ENCODE measurements around the gene ESRP2.
A peak's percentile ranks its signal among the peaks of the same experiment; 100 is the strongest.

Gene ESRP2

DNA sequence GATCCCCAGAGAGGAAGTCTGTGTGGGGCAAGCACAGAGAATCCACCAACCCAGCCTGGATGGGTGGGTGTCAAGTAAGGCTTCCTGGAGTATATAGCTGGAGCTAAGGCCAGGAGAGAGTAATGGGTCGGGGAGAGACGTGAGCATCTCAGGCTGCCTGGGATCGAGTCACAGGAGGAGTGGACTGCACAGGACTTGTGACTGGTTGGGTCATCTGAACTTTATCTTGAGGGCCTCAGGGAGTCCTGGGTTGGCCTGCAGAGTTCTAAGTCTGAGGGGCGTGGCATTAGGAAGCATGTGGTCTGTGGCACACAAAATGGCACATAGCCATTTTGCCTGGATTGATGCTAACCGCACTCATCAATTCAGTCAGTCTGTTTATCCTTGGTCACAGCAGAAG is 10.7 kb upstream of the ESRP2 start:
- no peak for FAIRE-seq
- no peak for DNase-seq (ENCODE audit: insufficient read length)
- no peak for TF ChIP-seq POLR2AphosphoS5 (IDR thresholded peaks at IDR 0.05; ENCODE audit: low read depth, low read length)
- no peak for TF ChIP-seq TAF1 (IDR thresholded peaks at IDR 0.05; ENCODE audit: borderline replicate concordance, low read depth, low read length)
- no peak for TF ChIP-seq POLR2A (IDR thresholded peaks at IDR 0.05; ENCODE audit: low read depth, low read length)

DNA sequence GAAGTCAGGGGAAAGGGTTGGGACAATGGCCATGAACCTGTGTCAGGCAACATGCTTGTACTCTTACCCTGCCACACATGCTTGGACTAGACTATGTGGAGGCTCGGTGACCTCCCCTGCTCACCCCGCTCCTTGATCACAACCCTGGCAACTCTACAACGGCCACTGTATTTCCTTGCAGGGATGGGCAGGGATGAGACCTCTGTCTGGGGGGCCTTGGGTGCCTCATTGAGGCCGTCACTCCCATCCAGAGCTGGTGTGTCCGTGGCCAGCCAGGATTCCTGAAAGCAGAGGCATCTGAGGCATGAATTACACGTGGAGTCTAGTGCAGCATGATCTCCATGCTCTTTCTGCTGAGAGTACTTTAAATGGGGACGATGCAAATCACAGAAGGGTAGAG is 10.2 kb upstream of the ESRP2 start:
- no peak for DNase-seq (ENCODE audit: insufficient read length)
- TF ChIP-seq TAF1 (IDR thresholded peaks at IDR 0.05; ENCODE audit: borderline replicate concordance, low read depth, low read length) (no peak), POLR2A (IDR thresholded peaks at IDR 0.05; ENCODE audit: low read depth, low read length) (no peak), POLR2AphosphoS5 (IDR thresholded peaks at IDR 0.05; ENCODE audit: low read depth, low read length) (no peak)
- no peak for FAIRE-seq

DNA sequence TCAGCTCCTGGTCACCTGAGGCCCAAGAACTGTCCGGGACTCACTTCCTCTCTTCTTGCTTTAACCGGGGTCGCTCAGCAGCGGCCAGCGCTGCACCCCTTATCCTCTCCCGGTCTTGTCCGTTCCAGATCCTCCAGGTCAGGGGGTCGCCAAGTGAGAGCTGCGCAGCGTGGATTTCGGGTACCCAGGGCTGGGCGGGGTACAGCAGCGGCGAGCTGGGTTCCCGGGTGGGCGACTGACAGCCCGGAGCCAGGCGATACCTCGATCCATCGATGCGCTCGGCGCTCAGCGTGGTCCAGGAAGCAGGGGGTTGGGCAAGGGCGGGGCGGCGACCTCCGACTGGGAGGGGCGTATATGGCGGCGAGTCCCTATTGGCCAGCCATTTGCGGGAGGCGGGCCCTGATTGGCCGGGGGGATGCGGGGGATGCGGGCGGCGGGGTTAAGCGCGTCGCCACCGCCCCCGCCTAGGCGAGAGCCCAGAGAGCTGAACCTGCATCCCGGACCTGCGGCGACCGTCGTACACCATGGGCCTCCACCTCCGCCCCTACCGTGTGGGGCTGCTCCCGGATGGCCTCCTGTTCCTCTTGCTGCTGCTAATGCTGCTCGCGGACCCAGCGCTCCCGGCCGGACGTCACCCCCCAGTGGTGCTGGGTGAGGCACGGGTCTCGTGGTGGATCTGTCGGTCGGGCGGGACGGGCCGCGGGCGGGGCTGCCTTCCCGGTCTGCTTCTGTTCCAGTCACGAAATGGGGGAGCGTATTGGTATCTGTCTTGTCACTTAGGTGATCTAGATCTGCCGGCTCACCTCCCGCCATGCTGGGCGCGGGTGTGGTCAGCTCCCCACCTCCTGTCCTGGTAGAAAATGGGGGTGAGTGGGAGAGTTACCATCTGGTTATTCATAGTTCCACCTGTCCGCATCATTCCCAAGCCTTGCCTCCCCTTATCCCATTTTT is 9.3 kb upstream of the ESRP2 start, which contains the start of gene PLA2G15:
PLA2G15 (plus strand) TSS at position 471 of the 951 bp plus-strand sequence; CDS start at position 525, 54 bp downstream.
- peak; percentile 98 for DNase-seq (ENCODE audit: insufficient read length)
- FAIRE-seq: peak; percentile 98
- TF ChIP-seq POLR2A (IDR thresholded peaks at IDR 0.05; ENCODE audit: low read depth, low read length) (peak; percentile 68), POLR2AphosphoS5 (IDR thresholded peaks at IDR 0.05; ENCODE audit: low read depth, low read length) (peak; percentile 51; the same call in 1 of the 2 replicates), TAF1 (IDR thresholded peaks at IDR 0.05; ENCODE audit: borderline replicate concordance, low read depth, low read length) (no peak)

DNA sequence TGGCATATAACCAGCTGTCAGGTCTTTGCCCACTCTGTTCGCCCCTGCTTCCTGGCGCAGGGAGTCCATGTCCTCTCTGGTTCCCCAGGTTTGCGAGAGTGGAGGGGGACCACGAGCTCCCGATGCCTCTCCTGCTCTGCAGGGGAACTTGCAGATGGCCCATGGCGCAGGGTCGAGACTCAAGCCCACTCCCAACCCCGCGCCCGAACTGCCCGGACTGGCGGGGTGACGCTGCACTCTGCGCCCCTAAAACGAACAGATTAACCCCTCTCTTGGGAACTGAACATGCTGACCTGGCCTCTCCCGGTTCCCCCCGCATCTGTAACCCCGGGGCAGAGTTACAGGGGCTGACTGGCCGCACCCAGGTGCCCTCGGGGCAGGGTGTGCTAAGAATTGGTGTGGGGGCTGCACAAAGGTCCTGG is 8.6 kb upstream of the ESRP2 start:
- FAIRE-seq: no peak
- TF ChIP-seq POLR2AphosphoS5 (IDR thresholded peaks at IDR 0.05; ENCODE audit: low read depth, low read length) (no peak), POLR2A (IDR thresholded peaks at IDR 0.05; ENCODE audit: low read depth, low read length) (no peak), TAF1 (IDR thresholded peaks at IDR 0.05; ENCODE audit: borderline replicate concordance, low read depth, low read length) (no peak)
- DNase-seq (ENCODE audit: insufficient read length): no peak

DNA sequence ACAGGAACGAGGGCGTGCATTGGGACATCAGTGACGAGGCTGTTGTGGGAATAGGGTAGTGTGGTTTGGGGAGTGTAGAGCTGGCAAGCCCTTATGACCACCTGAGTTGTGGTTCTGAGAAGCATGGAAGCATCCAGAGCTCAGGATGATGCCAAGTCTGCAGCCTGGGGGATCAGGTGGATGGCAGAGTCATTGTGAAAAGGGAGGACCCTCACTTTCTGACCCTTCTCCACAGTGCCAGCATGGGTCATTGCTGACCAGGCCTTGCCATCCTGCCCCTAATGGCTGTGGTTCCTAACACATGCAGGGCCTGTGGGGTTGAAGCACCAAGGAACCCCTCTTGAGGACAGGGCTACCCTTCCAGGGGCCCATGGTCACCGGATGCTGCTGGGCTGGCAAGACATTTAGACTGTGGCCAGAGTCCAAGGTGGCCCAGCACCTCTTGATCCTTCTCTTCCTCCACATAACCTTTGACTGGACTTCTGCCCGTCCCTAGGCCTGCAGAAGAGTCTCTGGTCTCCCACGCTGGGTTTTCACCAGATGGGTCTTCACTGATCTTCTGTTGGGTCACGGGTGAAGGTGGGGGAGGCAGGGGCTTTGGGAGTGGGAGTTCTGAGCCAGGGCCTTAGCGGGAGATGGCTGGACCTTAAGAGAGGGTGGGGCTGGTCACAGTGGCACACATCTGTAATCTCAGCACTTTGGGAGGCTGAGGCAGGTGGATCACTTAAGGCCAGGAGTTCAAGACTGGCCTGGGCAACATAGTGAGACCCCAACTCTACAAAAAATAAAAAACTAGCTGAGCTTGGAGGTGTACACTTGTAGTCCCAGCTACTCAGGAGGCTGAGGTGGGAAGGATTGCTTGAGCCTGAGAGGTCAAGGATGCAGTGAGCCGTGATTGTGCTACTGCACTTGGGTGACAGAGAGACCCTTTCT is 7.3 kb upstream of the ESRP2 start:
- DNase-seq (ENCODE audit: insufficient read length) (no peak), FAIRE-seq (no peak)
- TF ChIP-seq TAF1 (IDR thresholded peaks at IDR 0.05; ENCODE audit: borderline replicate concordance, low read depth, low read length) (no peak), POLR2AphosphoS5 (IDR thresholded peaks at IDR 0.05; ENCODE audit: low read depth, low read length) (no peak), POLR2A (IDR thresholded peaks at IDR 0.05; ENCODE audit: low read depth, low read length) (no peak)

DNA sequence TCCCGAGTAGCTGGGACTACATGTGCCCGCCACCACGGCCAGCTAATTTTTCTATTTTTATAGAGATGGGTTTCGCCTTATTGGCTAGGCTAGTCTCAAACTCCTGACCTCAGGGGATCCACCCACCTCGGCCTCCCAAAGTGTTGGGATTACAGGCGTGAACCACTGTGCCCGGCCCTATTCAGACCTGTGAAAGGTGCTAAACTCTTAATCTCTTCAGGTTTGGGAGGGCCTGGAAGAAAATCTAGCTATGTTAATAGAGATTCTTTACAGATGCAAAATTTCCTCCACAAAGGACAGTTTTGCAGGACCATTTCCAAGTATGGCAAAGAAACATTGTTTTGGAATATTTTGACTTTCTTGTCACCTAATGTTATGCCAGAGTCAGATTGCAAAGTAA is 6.2 kb upstream of the ESRP2 start:
- no peak for TF ChIP-seq TAF1 (IDR thresholded peaks at IDR 0.05; ENCODE audit: borderline replicate concordance, low read depth, low read length)
- no peak for TF ChIP-seq POLR2A (IDR thresholded peaks at IDR 0.05; ENCODE audit: low read depth, low read length)
- no peak for TF ChIP-seq POLR2AphosphoS5 (IDR thresholded peaks at IDR 0.05; ENCODE audit: low read depth, low read length)
- FAIRE-seq: no peak
- no peak for DNase-seq (ENCODE audit: insufficient read length)

DNA sequence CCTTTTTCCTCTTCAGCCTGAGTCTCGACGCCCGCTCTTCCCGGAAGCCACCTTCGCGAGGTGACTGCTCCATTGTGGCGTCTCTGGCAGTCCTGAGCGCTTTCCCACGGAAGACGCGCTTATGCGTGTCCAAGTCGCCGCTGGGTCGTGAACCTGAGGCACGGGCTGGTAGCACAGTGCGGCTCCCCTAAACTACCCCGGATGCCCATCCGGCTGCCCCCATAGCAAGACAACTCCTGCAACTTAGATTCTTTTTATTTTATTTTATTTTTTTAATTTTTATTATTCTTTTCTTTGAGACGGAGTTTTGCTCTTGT is 2.1 kb upstream of the ESRP2 start:
- FAIRE-seq (no peak), DNase-seq (ENCODE audit: insufficient read length) (no peak)
- TF ChIP-seq POLR2A (IDR thresholded peaks at IDR 0.05; ENCODE audit: low read depth, low read length) (no peak), POLR2AphosphoS5 (IDR thresholded peaks at IDR 0.05; ENCODE audit: low read depth, low read length) (no peak), TAF1 (IDR thresholded peaks at IDR 0.05; ENCODE audit: borderline replicate concordance, low read depth, low read length) (no peak)

DNA sequence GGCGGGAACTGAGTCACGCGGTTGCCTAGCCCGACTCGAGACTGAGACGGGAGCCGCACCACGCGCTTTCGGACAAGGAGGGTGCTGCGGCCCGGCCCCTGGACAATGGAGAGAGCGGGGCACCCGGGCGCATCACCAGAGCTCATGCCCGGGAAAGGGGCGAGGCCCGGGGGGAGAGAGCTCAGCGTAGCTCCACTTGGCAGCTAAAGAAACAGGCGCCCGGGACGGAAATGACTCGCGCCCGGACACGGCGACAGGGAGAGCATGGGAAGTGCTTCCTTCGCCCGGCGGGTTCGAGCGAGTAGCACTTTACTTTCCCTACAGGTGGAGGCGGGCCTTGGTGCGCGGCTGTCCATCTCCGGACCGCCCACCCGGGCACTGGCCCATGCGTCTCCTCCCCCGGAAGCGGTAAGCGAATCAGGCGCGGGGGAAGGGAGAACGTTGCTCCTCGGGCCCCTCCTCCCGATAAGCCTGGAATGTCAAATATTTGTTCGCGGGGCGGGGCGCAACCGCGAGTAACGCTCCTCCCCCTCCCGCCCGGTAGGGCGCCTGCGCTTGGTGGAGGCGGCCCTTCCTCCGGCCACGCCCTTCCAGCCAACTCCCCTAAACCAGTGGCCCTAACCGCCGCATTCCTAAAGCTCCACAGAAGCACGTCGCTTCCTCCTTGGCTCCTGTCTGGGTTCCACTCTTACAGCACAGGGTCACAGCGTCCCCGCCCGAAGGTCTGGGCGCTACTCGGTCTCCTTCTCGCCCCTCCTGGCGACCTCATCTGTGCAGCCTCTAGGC is 1.5 kb upstream of the ESRP2 start:
- FAIRE-seq: peak; percentile 99
- peak; percentile 95 for DNase-seq (ENCODE audit: insufficient read length)
- 0 out of 2 replicates have a peak, but pooled peaks have one; percentile 8 for TF ChIP-seq TAF1 (IDR thresholded peaks at IDR 0.05; ENCODE audit: borderline replicate concordance, low read depth, low read length)
- TF ChIP-seq POLR2A (IDR thresholded peaks at IDR 0.05; ENCODE audit: low read depth, low read length): peak; percentile 67; the same call in 1 of the 2 replicates
- peak; percentile 66 for TF ChIP-seq POLR2AphosphoS5 (IDR thresholded peaks at IDR 0.05; ENCODE audit: low read depth, low read length)

DNA sequence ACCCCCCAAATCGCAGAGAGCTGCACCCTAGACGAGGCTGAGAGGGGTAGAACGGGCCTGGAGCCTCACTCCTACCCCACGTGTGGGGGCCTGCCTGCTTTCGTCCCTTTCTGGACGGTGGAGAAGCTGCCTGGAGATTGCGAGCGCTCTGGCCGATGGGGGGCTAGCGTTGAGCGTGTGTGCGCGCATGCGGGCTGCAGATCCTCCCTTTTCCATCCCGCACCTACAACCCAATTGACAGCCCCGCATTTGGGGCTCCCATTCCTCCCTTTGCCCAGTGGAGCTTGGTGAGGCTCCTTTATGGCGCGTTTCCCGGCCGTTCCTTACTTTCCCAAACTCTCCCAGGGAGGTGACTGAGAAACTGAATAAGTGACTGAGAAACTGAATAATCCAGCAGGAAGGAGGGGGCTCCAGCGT is 907 bp upstream of the ESRP2 start:
- peak; percentile 64 for FAIRE-seq
- no peak for TF ChIP-seq TAF1 (IDR thresholded peaks at IDR 0.05; ENCODE audit: borderline replicate concordance, low read depth, low read length)
- no peak for TF ChIP-seq POLR2AphosphoS5 (IDR thresholded peaks at IDR 0.05; ENCODE audit: low read depth, low read length)
- DNase-seq (ENCODE audit: insufficient read length): peak; percentile 44

DNA sequence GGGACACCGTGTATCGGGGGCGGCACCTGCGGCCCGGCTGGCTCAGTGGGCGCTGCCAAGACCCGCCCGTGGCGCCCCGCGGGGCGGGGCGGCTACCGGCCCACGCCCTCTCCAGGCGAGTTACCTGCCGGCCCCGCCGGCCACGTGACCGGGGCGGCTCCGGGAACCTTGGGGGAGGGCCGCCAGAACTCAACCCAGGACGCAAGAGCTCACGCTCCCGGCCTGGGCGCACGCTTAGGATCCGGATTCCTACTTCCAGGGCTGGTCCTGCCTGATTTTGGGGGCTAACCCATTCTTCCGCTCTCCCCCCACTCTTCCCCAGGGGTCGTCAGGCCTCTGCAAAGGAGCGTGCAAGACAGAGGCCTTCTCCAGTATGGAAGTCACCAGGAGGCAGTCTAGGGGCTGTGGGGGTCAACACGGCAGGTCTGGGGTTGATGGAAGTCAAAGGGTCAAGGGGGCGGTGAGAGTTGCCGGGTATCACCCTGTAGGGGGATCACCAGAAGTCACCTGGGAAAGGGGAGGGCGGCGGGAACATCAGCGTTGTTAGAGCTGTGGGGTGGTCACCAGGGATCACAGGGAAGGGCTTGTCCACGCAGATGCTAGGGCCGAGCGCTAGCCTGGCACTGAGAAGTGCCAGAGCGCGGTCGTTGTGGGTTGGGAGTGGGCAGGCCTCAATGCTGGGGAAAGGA is 354 bp upstream of the ESRP2 start:
- DNase-seq (ENCODE audit: insufficient read length): no peak
- no peak for TF ChIP-seq POLR2AphosphoS5 (IDR thresholded peaks at IDR 0.05; ENCODE audit: low read depth, low read length)
- TF ChIP-seq POLR2A (IDR thresholded peaks at IDR 0.05; ENCODE audit: low read depth, low read length): no peak
- no peak for TF ChIP-seq TAF1 (IDR thresholded peaks at IDR 0.05; ENCODE audit: borderline replicate concordance, low read depth, low read length)
- peak; percentile 9 for FAIRE-seq

Data from GM12892 (cell line).